ENCODE data around the gene ACSS2. TPM values are rescaled to one million over a fixed set of nuclear protein-coding genes. Genes with fewer than 3 reads are reported as not detected.

ACSS2 gene
- total RNA-seq, 1 experiment from 2014 or later, result 25.4 TPM

DNA sequence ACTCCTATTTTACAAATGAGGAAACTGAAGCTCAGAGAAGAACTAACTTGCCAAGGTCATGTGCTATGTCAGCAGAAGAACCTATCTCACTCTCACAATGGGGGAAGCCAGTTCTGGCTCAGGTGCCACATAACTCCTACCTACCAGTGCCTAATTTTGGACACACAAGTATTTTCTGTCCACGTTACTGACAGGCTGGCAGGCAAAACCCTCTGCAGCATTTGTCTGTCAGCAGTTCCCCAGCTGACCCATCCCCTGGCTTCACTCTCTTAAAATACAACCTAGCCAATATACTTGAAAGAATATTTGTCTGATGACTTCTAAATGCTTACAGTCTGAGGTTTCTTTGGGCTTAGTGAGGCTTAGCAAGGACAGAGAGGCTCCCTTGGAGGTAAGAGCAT lies 63.7 kb downstream of the ACSS2 start:
- ChIA-PET POLR2A (no interaction called here), CTCF (no interaction called here)
- ATAC-seq (no peak), DNase-seq (ENCODE audit: low read depth, low spot score) (no peak)
- H3K4me1 ChIP-seq (ENCODE audit: control insufficient read depth, insufficient read depth, low read length), result no peaks in the 10 kb centered on the region
- no TSS peak for BruUV-seq (replicated peaks)
- no peak overlapping the region for H3K4me3 ChIP-seq (ENCODE audit: low read depth in 2 of 2, low read length in 2 of 2)
- no peak for TF ChIP-seq TCF7L2 (IDR thresholded peaks at IDR 0.05; ENCODE audit: low read depth, low read length)
- no peak for TF ChIP-seq CTCF (IDR thresholded peaks at IDR 0.05)
- TF ChIP-seq SIN3A (IDR thresholded peaks at IDR 0.05; ENCODE audit: borderline replicate concordance, insufficient read depth, low read depth, low read length), result no peak
- TF ChIP-seq REST (IDR thresholded peaks at IDR 0.05; ENCODE audit: insufficient read depth in 1 of 2, low read depth in 2 of 2, low read length in 1 of 2), result no peak
- no peaks in the 10 kb centered on the region for H3K9me3 ChIP-seq (ENCODE audit: control insufficient read depth, insufficient read depth, low read depth, low read length)
- in situ Hi-C loops (cut with HindIII; ENCODE audit: low pct_unique_long_range_greater_than_20kb, low sequenced_read_pairs) (no loop called here), intact Hi-C loops (cut with micrococcal nuclease; ENCODE audit: unreplicated experiment) (no loop called here)
- H3K27ac ChIP-seq (ENCODE audit: low read length), result no peak overlapping the region
- H3K27me3 ChIP-seq (ENCODE audit: control insufficient read depth, insufficient read depth, low read length), result no peaks in the 10 kb centered on the region
- peaks cover 8% of the 10 kb centered on the region for H3K36me3 ChIP-seq (ENCODE audit: control insufficient read depth, insufficient read depth, low read length)

GRCh38 chr20:34941226-34941625 lies 64.8 kb downstream of the ACSS2 start:
- intact Hi-C loops (cut with micrococcal nuclease; ENCODE audit: unreplicated experiment) (no loop called here), in situ Hi-C loops (cut with HindIII; ENCODE audit: low pct_unique_long_range_greater_than_20kb, low sequenced_read_pairs) (no loop called here)
- TF ChIP-seq REST (IDR thresholded peaks at IDR 0.05; ENCODE audit: insufficient read depth in 1 of 2, low read depth in 2 of 2, low read length in 1 of 2), result no peak
- TF ChIP-seq SIN3A (IDR thresholded peaks at IDR 0.05; ENCODE audit: borderline replicate concordance, insufficient read depth, low read depth, low read length), result no peak
- TF ChIP-seq CTCF (IDR thresholded peaks at IDR 0.05), result no peak
- TF ChIP-seq POLR2AphosphoS5 (IDR thresholded peaks at IDR 0.05; ENCODE audit: low read depth, low read length), result no peak
- no peak for TF ChIP-seq TCF7L2 (IDR thresholded peaks at IDR 0.05; ENCODE audit: low read depth, low read length)
- POLR2A ChIA-PET, result interaction anchor here (0.6 kb wide), 1 partner anchor 145 kb away, joined by 4 read pairs; no protein-coding TSS in a partner anchor
- H3K36me3 ChIP-seq (ENCODE audit: control insufficient read depth, insufficient read depth, low read length), result peaks cover 5% of the 10 kb centered on the region
- H3K9me3 ChIP-seq (ENCODE audit: control insufficient read depth, insufficient read depth, low read depth, low read length), result no peaks in the 10 kb centered on the region
- no peak for ATAC-seq
- no TSS peak for BruUV-seq (replicated peaks)
- no peaks in the 10 kb centered on the region for H3K4me1 ChIP-seq (ENCODE audit: control insufficient read depth, insufficient read depth, low read length)
- no peaks in the 10 kb centered on the region for H3K27me3 ChIP-seq (ENCODE audit: control insufficient read depth, insufficient read depth, low read length)
- no peak overlapping the region for H3K4me3 ChIP-seq (ENCODE audit: low read depth in 2 of 2, low read length in 2 of 2)
- no peak for DNase-seq (ENCODE audit: low read depth, low spot score)
- no peak overlapping the region for H3K27ac ChIP-seq (ENCODE audit: low read length)
- CTCF ChIA-PET, result no interaction called here
